ENCODE data around the gene APCDD1L. TPM values are rescaled to one million over a fixed set of nuclear protein-coding genes. Genes with fewer than 3 reads are reported as not detected.
"Not testable (repeated sequence)": the region's sequence is repeated elsewhere in the genome, so short reads cannot be mapped to it uniquely, and the experiment has no call there.

Gene APCDD1L
- total RNA-seq, 1 donor from 2014 or later = 5.1 TPM

DNA sequence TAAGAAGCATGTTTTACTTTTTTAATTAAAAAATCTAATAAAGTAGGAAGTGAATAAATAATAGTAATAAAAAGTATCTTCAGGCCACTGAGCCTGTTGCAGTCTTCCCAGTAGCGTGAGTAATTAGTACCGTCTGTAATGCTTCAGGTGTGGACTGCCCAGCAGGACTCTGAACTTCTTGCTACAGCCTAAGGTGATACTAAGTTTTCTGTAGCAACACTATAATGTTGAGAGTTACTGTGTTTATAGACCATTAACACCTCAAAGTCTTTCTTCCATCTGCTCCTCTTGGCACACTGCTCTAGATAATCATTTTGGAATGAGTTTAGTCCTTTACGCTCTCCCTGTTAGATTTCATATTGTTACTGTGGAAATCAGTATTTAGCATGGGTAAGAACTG is 97.8 kb downstream of the APCDD1L start:
- Histone ChIP-seq H3K4me3 (ENCODE audit: low read depth, low read length) (no peak overlapping the region), H3K36me3 (ENCODE audit: control insufficient read depth, insufficient read depth, low read length) (no peaks in the 10 kb centered on the region), H3K27me3 (ENCODE audit: control insufficient read depth, insufficient read depth, low read length) (no peaks in the 10 kb centered on the region)
- DNase-seq (ENCODE audit: low read depth) = no peak
- no peak for TF ChIP-seq CTCF (IDR thresholded peaks at IDR 0.05; ENCODE audit: insufficient read depth, low read length, poor library complexity, severe bottlenecking)

DNA sequence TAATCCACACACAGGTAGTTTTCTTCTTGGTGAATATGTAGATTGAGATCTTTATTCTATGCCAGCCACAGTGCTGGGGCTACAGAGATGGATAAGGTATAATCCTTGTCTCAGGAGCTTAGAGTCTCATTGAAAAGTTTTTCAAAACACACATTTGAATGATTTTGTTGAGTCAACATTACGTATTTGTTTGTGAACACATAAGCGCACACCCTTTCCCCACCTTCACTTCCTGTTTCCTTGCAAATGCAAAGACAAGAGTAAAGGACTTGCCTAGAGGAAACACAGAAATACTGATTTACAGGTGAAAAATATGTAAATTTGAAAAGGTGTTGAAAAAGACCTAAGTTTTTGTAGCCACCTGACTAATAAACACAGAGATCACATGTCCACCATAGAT is 98.4 kb downstream of the APCDD1L start:
- no peak for TF ChIP-seq CTCF (IDR thresholded peaks at IDR 0.05; ENCODE audit: insufficient read depth, low read length, poor library complexity, severe bottlenecking)
- Histone ChIP-seq H3K4me3 (ENCODE audit: low read depth, low read length) (no peak overlapping the region), H3K27me3 (ENCODE audit: control insufficient read depth, insufficient read depth, low read length) (no peaks in the 10 kb centered on the region), H3K36me3 (ENCODE audit: control insufficient read depth, insufficient read depth, low read length) (no peaks in the 10 kb centered on the region)
- no peak for DNase-seq (ENCODE audit: low read depth)

DNA sequence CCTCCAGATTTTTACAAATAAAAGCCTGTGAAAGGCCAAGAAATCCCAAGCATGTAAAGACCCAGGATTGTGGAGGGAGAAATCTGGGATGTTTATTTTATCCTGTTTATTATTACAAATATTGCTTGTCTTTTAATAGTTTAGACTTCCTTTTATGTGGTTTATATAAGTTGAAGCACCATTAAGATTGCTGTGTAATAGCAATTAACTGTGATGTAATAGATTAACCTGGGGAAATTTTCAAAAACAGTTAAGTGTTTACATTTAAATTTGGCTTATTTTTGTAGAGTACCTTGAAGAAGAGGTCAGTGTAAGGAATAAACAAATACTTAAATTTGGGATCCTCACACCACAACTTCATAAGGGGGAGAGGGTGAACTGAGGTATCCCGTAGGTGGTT is 99.1 kb downstream of the APCDD1L start:
- Histone ChIP-seq H3K4me3 (ENCODE audit: low read depth, low read length) (no peak overlapping the region), H3K36me3 (ENCODE audit: control insufficient read depth, insufficient read depth, low read length) (no peaks in the 10 kb centered on the region), H3K27me3 (ENCODE audit: control insufficient read depth, insufficient read depth, low read length) (no peaks in the 10 kb centered on the region)
- DNase-seq (ENCODE audit: low read depth) = no peak
- TF ChIP-seq CTCF (IDR thresholded peaks at IDR 0.05; ENCODE audit: insufficient read depth, low read length, poor library complexity, severe bottlenecking) = no peak

DNA sequence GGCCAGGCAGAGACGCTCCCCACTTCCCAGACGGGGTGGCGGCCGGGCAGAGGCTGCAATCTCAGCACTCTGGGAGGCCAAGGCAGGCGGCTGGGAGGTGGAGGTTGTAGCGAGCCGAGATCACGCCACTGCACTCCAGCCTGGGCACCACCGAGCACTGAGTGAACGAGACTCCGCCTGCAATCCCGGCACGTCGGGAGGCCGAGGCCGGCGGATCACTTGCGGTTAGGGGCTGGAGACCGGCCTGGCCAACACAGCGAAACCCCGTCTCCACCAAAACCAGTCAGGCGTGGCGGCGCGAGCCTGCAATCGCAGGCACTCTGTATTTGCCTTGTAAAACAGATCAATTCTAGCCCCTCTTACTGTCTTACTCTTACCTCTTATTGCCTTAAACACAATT is 100.4 kb downstream of the APCDD1L start:
- H3K4me3 ChIP-seq (ENCODE audit: low read depth, low read length); H3K36me3 ChIP-seq (ENCODE audit: control insufficient read depth, insufficient read depth, low read length); H3K27me3 ChIP-seq (ENCODE audit: control insufficient read depth, insufficient read depth, low read length); DNase-seq (ENCODE audit: low read depth): not testable (repeated sequence)

- H3K27me3 ChIP-seq (ENCODE audit: control insufficient read depth, insufficient read depth, low read length); H3K36me3 ChIP-seq (ENCODE audit: control insufficient read depth, insufficient read depth, low read length); DNase-seq (ENCODE audit: low read depth); H3K4me3 ChIP-seq (ENCODE audit: low read depth, low read length): not testable (repeated sequence)
Measured at GRCh38 chr20:58414216-58414615, 101.0 kb downstream of the APCDD1L start.

Other genes with a start within 250 kb of the APCDD1L start
- gene RAB22A, start 205.7 kb downstream of the APCDD1L start, total RNA-seq = 23.3 and 26.4 TPM in 2 replicates
- 23.1 and 24.1 TPM in 2 replicates for gene VAPB, start 126.2 kb downstream of the APCDD1L start, total RNA-seq
- gene STX16, start 135.9 kb upstream of the APCDD1L start, total RNA-seq = 38.3 and 53.6 TPM in 2 replicates
- 29.7 and 30.1 TPM in 2 replicates for gene NPEPL1, start 177.4 kb upstream of the APCDD1L start, total RNA-seq

All from kidney epithelial cell (primary cell).